DND-41 (cell line): ENCODE results near the gene DUT.

ENCODE experiments used
- CTCF ChIP-seq: IDR thresholded peaks from 2 replicates; pipeline ENCODE4 v1.5.1; 2012; ENCODE audit warnings: borderline replicate concordance, low read length, moderate library complexity, mild to moderate bottlenecking; ENCODE audit not compliant: poor library complexity, severe bottlenecking; ENCODE audit errors: extremely low read depth
- EZH2 ChIP-seq: IDR thresholded peaks from 3 replicates; pipeline ENCODE4 v1.6.1; 2012; ENCODE audit warnings: borderline replicate concordance, low read depth, mild to moderate bottlenecking, moderate library complexity, low read length, inconsistent platforms; ENCODE audit not compliant: severe bottlenecking

- TF ChIP-seq CTCF, result no peak
- TF ChIP-seq EZH2, result no peak
Observed at GRCh38 chr15:48373821-48374451, 42.7 kb downstream of the DUT start.
